Activated CD4-positive, alpha-beta T cell treated with anti-CD3 and anti-CD28 coated beads for 4 hours (primary cell): ENCODE data around the gene EXOC4.

Experiments
- DNase-seq, 2 donors: peaks; one replicate each; pipeline ENCODE4 v3.0.0-alpha.2; 2020

The EXOC4 gene

DNA sequence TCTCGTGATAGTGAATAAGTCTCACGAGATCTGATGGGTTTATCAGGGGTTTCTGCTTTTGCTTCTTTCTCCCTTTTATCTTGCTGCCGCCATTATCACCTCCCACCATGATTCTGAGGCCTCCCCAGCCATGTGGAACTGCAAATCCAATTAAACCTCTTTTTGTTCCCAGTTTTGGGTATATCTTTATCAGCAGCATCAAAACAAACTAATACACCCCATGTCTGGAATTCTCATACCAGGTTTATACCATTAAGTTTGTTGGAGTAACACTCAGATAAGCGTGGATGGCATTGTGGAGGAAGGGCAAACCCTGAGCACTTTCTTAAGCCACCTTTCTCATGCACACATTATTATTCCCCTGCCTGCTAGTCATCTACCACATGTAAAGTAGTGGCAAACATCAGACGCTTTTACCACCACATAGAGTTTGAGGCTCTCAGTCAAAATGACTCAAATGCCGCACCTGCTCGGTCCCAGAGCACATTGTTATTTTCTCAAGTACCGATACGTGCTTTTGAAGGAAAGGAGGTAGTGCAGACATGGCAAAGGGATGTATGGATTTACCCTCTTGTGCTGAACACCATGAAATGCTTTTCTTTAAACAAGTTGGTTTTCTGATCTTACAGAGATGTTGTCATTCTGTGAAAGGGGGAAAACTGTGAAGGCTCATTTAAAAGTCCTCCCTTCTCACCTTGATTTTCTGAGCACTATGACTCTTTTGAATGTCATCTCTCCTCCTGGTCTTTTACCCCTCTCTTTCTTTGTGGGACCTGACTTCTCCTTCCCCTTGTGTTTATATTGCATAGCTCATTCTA is 429.7 kb downstream of the EXOC4 start:
- DNase-seq = no peak

GRCh38 chr7:133683182-133683454 is 430.2 kb downstream of the EXOC4 start:
- no peak for DNase-seq

DNA sequence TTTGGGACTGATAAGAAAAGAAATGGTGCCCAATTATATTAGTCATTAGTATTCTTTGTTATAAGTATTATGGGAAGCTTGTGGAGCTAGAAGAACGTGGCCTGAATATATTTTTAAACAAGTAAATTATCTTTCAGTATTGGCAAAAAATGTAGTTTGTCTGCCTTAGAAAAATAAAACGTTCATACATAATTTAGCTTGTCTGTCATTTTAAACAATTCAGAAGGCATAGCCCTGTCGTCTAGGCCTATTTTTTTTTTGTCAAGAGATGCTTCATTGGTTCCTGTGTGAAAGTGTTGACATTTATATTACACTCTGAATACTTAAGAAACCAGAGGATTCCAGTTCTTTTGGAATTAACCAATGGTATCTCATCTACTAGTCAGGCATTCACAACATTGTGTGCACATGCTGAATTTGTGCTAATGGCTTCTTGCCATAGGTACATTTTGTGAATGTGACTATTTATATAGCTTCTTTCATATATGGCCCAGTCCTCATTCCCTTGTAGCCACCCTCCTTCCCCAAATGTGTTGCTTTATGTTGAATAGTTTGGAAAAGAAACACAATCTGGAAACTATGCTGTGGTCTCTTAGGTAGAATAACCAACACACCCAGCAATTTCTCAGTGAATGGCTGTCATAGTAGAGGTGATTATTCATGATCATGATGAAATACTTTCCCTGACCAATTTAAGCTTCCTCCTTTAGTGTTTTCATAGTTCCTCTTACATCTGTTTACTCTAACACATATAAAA is 435.8 kb downstream of the EXOC4 start:
- no peak for DNase-seq

DNA sequence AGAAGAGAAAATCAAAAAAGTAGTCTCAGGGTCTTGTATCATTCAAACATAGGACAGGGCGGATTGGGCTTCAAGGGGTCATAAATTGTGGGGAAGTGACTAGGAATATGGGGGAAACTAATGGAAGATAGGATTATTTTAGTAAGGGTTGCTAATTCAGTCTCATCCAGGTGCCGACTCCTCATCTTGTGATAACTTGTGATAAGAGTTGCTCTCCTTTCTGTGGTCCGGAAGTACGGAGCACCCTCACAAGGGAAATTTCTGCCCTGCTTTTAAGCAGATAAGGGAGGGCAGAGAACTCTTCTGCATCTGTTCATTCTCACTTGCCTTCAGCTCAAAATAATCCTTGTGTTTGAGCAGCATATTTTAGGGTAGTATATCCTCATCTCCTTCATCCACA is 437.9 kb downstream of the EXOC4 start:
- DNase-seq = no peak

DNA sequence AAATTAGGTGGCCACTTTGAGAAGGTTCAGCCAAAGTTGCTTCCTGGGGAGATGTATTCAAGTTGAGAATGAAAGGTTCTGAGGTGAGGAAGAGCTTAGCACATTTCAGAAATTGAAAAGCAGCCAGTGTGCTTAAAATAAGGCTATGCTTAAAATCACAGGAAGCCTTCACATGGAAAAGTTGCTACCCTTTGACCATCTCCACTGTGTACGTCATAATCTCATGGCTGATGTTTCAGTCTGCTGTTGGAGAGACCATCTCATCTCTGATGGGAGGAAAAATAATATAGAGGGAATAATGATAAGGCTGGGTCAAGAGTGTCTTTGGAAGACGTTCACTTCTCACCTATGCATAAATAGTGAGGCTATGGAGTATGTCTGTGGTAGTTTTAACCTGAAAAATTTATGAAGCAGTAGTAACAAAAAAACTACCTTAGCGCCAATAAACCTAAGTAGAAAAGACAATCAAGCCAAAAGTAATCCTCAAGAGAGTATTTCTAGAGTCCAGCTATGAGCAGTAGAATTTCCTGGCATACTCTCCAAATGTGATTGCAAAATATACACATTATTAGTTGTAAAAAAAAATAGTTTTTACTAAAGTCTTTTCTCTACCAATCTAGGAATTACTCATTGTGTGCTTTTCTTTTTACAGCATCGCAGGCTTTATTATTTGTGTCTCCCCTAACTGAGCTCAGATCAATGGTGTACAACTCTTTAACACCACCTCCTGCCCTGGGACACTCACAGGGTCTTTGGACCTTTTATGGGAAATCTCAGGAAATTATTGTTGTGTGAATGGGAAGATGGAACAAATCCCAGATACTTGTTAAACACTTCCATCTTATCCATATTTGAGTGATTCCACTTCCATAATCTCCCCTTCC is 439.1 kb downstream of the EXOC4 start:
- no peak for DNase-seq

DNA sequence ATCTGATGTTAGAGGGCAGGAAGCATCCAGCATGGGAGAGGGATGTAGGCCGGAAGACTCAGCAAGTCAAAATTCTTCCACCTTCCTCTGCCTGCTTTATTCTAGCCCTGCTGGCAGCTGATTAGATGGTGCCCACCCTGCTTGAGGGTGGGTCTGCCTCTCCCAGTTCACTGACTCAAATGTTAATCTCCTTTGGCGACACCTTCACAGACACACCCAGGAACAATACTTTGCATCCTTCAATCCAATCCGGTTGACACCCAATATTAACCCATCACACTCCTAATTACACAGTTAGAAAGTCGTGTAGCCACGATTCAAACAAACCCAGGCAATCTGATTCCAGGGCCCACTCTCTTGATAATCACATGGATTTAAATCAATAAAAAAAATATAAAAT is 440.4 kb downstream of the EXOC4 start:
- DNase-seq = no peak

- no peak for DNase-seq
Observed at GRCh38 chr7:133696056-133696455, 443.2 kb downstream of the EXOC4 start.

DNA sequence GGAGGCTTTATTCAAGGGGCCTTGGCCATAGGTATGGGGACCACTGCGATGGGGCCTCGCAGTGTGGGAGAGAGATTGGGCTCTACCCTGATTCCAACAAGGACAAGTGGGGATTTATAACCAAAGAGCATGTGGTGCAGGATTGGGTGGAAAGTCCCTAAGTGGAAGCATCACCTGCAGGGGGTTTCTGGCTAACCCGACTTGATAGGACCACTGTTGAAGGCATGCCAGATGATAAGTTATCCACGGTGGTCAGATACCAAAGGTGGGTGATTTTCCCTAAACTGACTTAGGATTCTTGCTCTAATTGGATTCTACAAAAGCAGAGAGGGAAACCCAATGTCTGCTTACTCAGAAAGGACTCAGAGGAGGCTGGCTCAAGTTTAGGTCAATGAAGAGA is 444.7 kb downstream of the EXOC4 start:
- DNase-seq = no peak

DNA sequence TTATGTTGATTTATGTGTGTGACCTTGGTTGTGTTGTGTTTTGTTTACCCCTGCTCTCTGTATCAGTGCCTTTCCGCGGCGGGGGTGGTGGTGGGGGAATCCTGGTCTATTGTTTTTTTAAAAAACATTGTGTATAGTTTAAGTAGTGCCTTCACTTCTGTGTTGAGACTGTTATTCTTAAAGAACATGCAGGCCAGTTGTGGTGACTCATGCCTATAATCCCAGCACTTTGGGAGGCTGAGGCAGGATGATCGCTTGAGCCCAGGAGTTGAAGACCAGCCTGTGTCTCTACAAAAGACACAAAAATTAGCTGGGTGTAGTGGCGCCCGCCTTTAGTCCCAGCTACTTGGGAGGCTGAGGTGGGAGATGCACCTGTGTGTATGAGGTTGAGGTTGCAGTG is 445.2 kb downstream of the EXOC4 start:
- no peak for DNase-seq

DNA sequence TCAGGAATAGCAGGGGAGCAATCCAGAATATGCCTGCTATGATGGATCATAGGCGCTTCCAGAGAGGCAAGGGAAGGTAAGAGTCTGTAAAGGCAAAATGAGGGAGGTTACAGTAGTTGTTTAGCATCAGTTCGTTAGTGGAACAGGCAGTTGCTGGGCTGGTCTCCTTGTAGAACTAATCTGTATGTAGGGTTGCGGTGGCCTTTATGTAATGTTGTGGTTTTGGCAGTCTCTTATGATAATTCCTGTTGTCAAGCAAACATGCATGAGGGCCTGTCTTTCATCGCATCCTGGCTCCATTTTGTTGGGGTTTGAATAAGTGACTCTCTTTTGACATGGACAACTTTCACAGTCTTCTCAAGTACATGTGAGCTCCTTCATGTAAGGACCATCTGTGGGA is 446.5 kb downstream of the EXOC4 start:
- no peak for DNase-seq

DNA sequence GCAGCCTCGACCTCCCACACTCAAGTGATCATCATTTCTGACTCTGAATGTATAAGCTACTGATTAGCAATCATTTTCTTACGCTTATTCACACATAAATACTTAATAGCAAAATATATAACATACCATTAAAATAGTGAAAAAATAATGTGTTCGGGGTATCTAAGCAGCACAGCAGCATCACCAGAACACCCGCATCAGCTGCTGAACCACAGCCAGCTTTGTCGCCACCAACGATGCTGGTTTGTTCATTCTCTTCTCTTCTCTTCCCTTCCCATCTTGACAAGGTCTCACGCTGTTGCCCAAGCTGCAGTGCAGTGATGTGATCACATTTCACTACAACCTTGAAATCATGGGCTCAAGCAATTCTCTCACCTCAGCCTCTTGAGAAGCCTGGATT is 449.2 kb downstream of the EXOC4 start:
- DNase-seq = no peak

GRCh38 chr7:133702960-133703359 is 450.1 kb downstream of the EXOC4 start:
- no peak for DNase-seq

DNA sequence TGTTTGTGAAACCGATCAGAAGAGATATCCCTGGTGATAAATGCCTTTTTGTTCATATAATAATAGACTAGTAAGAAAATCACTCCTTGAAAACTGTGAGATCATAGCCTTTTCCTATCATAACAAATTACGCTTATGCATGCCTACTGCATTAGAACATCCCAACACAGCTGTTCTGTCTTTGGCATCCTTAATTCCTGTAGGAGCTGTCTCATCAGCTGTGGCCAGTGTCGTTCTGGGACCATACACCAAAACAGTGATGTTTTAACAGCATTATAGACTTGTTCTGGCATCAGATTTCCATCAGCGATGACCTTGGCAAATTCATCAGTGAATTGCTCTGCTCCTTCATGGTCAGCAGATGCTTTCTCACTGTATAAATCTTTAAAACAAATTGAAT is 450.7 kb downstream of the EXOC4 start:
- no peak for DNase-seq

DNA sequence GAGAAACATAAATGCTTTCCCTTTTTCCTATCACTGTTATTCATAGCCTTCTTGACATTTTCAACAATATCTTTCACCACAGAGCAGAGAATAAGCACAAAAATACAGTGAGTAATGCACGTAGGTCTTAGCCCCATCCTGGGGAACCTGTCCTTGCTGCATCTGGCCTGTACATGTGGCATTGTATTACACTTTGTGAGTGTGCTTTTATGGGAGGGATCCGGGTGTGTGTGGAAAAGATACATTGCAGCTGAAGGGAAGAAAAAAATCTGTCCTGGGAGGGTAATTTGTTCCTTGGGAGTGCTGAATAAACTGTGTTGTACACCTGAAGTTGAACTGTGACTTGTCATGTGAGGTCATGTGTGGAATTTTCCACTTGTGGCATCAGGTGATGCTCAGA is 451.6 kb downstream of the EXOC4 start:
- no peak for DNase-seq

DNA sequence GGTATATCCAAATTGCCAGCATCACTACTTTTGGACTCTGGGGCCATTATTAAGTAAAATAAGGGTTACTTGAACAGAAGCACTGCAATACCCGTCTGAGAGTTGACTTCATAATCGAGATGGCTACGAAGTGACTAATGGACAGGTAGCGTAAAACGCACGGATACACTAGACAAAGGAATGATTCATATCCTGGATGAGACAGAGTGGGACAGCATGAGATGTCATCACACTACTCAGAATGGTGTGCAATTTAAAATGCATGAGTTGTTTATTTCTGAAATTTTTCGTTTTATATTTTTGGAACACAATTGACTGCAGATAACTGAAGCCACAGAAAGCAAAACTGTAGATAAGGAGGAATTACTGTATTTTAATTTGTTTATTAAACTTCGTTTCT is 452.7 kb downstream of the EXOC4 start:
- no peak for DNase-seq

DNA sequence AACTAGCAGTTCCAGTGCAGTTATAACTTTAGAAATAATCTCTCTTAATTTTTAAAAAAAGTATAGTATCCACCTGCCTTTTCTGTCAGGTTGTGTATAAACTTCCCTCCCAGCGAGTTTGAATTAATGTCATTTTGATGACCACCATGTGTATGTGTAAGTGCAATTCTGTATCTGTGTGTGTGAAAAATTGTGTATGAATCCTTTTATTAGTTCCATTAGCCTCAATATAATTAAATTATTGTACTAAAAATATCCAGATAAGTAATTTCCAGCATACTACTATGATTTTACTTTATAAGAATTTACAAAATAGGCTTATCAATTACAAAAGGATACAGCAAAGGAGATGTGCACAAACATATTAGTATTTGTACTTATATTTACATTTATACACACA is 453.1 kb downstream of the EXOC4 start:
- no peak for DNase-seq

GRCh38 chr7:133709036-133709880 is 456.4 kb downstream of the EXOC4 start:
- no peak for DNase-seq

DNA sequence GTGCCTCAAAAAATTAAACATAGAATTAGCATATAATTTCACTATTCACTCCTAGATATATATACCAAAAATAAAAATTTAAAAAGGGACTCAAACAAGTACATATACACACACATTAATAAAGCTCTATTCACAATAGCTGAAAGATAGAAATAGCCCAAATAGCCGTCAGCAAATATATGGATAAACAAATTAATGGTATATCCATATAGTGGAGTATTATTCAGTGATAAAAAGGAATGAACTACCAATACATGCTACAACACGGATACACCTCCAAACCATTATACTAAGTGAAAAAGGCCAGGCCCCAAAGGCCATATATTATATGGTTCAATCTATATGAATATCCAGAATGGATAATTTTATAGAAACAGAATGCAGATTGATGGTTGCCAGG is 459.7 kb downstream of the EXOC4 start:
- no peak for DNase-seq

- no peak for DNase-seq
Observed at GRCh38 chr7:133714654-133715053, 461.8 kb downstream of the EXOC4 start.

GRCh38 chr7:133718131-133718530 is 465.3 kb downstream of the EXOC4 start:
- DNase-seq = no peak

GRCh38 chr7:133723044-133723443 is 470.2 kb downstream of the EXOC4 start:
- no peak for DNase-seq

GRCh38 chr7:133724148-133724547 is 471.3 kb downstream of the EXOC4 start:
- DNase-seq = no peak

DNA sequence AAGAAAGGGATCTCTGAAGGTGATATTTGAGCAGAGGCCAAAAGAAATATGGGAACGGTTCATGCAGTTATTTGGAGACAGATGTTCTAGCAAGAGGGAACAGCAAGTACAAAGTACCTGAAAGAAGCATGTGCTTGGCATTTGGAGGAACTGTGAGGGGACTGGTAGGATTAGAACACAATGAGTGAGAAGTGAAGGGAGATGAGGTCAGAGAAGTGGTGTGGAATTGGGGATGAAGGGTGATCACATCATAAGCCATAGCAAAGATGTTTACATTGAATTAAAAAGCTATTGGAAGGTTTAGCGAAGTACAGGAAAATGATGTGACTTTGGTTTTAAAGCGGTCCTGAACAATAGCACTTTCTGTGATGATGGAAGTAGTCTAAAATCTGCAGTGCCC is 471.8 kb downstream of the EXOC4 start:
- DNase-seq = no peak
